ENCODE measurements around the gene ARFRP1. TPM values are rescaled to one million over a fixed set of nuclear protein-coding genes. Genes with fewer than 3 reads are reported as not detected.
A peak's percentile ranks its signal among the peaks of the same experiment; 100 is the strongest.

Gene ARFRP1
- total and polyA plus RNA-seq, 2 of the 13 experiments (the other 11 are each of a cell fraction or from before 2014, with no cell fraction given) = 32.0 to 51.1 TPM

DNA sequence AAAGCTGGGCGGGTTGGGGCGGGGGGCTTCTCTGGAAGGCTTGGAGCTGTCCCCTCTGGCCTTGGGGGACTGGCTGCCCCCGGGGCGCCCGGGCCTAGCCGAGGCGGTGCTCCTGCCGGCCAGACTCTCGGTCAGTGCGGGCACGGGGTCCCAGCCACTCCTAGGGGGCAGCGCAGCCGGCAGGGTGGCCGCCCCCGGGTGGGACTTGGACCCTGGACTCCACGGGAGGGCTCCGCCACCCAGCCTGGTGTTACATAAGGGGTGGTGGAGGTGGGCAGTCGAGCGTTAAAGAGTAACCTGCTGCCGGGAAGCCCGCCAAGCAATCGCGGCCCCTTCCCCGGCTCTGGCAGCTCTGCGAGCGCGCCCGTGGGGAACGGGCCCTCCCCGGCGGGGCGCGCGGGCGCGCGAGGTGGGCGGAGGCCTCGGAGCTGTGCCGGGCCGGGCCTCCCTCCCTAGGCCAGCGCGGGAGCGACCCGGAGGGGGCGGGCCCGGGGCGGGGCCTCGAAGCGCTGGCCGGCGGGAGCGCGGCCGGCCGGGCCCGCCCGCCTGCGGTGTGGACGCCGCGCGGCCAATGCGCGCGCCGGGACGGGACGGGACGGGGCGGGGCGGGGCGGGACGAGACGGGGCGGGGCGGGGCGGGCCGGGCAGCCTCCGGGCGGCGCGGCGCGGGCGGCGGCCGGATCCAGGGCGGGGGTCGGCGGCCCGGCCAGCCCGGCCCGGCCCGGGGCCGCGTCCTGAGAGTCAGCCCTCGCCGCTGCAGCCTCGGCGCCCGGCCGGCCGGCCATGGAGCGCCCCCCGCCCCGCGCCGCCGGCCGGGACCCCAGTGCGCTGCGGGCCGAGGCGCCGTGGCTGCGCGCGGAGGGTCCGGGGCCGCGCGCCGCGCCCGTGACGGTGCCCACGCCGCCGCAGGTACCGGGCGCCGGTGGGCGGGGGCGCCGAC lies 31.6 kb upstream of the ARFRP1 start, which contains the start of gene SLC2A4RG (continued):
- TF ChIP-seq SMAD9 (CRISPR knock-in tag; IDR thresholded peaks at IDR 0.05) = no peak; the same call in 1 of the 2 replicates
- peak; percentile 54; the same call in 1 of the 2 replicates for TF ChIP-seq SOX5 (CRISPR knock-in tag; IDR thresholded peaks at IDR 0.05; ENCODE audit: borderline replicate concordance)
- TF ChIP-seq IKZF4 (CRISPR knock-in tag; IDR thresholded peaks at IDR 0.05; ENCODE audit: borderline replicate concordance, low read depth, not compliant biosample characterization) = no peak
- TF ChIP-seq TCF7 (IDR thresholded peaks at IDR 0.05; ENCODE audit: low read depth) = no peak
- no peak for TF ChIP-seq SSRP1 (CRISPR knock-in tag; IDR thresholded peaks at IDR 0.05)
- peak; percentile 96 for TF ChIP-seq ZNF572 (CRISPR knock-in tag; IDR thresholded peaks at IDR 0.05)
- 0 out of 2 replicates have a peak, but pooled peaks have one; percentile 62 for TF ChIP-seq ZBTB20 (CRISPR knock-in tag; IDR thresholded peaks at IDR 0.05; ENCODE audit: borderline replicate concordance, low read depth)
- TF ChIP-seq CCAR2 (optimal IDR thresholded peaks at IDR 0.05; ENCODE audit: low read depth, low read length) = no peak
- TF ChIP-seq MLLT10 (CRISPR knock-in tag; IDR thresholded peaks at IDR 0.05) = 0 out of 2 replicates have a peak, but pooled peaks have one; percentile 79
- TF ChIP-seq ZNF569 (CRISPR knock-in tag; IDR thresholded peaks at IDR 0.05; ENCODE audit: borderline replicate concordance) = peak; percentile 91; the same call in 1 of the 2 replicates
- peak; percentile 25; the same call in 1 of the 2 replicates for TF ChIP-seq ZNF839 (CRISPR knock-in tag; IDR thresholded peaks at IDR 0.05; ENCODE audit: borderline replicate concordance)
- TF ChIP-seq, protein P1, sequence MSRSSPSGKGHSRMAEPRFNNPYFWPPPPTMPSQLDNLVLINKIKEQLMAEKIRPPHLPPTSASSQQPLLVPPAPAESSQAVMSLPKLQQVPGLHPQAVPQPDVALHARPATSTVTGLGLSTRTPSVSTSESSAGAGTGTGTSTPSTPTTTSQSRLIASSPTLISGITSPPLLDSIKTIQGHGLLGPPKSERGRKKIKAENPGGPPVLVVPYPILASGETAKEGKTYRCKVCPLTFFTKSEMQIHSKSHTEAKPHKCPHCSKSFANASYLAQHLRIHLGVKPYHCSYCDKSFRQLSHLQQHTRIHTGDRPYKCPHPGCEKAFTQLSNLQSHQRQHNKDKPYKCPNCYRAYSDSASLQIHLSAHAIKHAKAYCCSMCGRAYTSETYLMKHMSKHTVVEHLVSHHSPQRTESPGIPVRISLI (CRISPR knock-in tag; IDR thresholded peaks at IDR 0.05; ENCODE audit: borderline replicate concordance) = no peak; the same call in 1 of the 2 replicates
- TF ChIP-seq DPF2 (CRISPR knock-in tag; IDR thresholded peaks at IDR 0.05; ENCODE audit: borderline replicate concordance, low read depth) = peak; percentile 65; the same call in 1 of the 2 replicates
- peak; percentile 79; the same call in 1 of the 2 replicates for TF ChIP-seq MEIS2 (CRISPR knock-in tag; IDR thresholded peaks at IDR 0.05)
- TF ChIP-seq KDM1A (CRISPR knock-in tag; IDR thresholded peaks at IDR 0.05) = no peak
- TF ChIP-seq BCLAF1 (IDR thresholded peaks at IDR 0.05) = no peak
- TF ChIP-seq MAFF (IDR thresholded peaks at IDR 0.05; ENCODE audit: low read depth, low read length) = no peak; the same call in 1 of the 2 replicates
- TF ChIP-seq SMAD3 (CRISPR knock-in tag; IDR thresholded peaks at IDR 0.05) = peak; percentile 88
- peak; percentile 96 for TF ChIP-seq KAT7 (CRISPR knock-in tag; IDR thresholded peaks at IDR 0.05; ENCODE audit: borderline replicate concordance)
- TF ChIP-seq ZNF7 (CRISPR knock-in tag; IDR thresholded peaks at IDR 0.05) = no peak
- TF ChIP-seq ZNF713 (CRISPR knock-in tag; IDR thresholded peaks at IDR 0.05) = peak; percentile 93
- TF ChIP-seq ZNF34 (CRISPR knock-in tag; IDR thresholded peaks at IDR 0.05; ENCODE audit: borderline replicate concordance) = no peak
- peak; percentile 75; the same call in 1 of the 2 replicates for TF ChIP-seq MYPOP (CRISPR knock-in tag; IDR thresholded peaks at IDR 0.05)
- no peak; the same call in 1 of the 2 replicates for TF ChIP-seq BATF2 (CRISPR knock-in tag; IDR thresholded peaks at IDR 0.05)
- no peak for TF ChIP-seq RFX1 (IDR thresholded peaks at IDR 0.05)
